GM13977 (cell line): ENCODE results near the gene ZER1.

Experiments used
- DNase-seq: peaks from one replicate; pipeline ENCODE4 v3.0.0; 2012; ENCODE audit warnings: low spot score
- CTCF ChIP-seq: IDR thresholded peaks from 2 replicates; pipeline ENCODE4 v1.5.1; 2012; ENCODE audit warnings: mild to moderate bottlenecking, control low read depth; ENCODE audit not compliant: insufficient read depth; ENCODE audit errors: extremely low read depth, missing control alignments
- in situ Hi-C: fragments of 300-500 bp; cut with MboI; formaldehyde crosslinking; loops from one replicate; pipeline ENCODE4 v1.12.0; 2022; ENCODE audit warnings: low sequenced_read_pairs, low pct_unique_long_range_greater_than_20kb, mixed read lengths, inconsistent platforms; ENCODE audit not compliant: unreplicated experiment

The ZER1 gene

GRCh38 chr9:128743421-128743820, 28.3 kb downstream of the ZER1 start:
- in situ Hi-C loops, result no loop called here
- TF ChIP-seq CTCF, result no peak
- DNase-seq, result no peak

GRCh38 chr9:128742401-128742800, 29.3 kb downstream of the ZER1 start:
- DNase-seq, result no peak
- TF ChIP-seq CTCF, result no peak
- in situ Hi-C loops, result no loop called here

GRCh38 chr9:128735373-128735772, 36.4 kb downstream of the ZER1 start:
- in situ Hi-C loops, result no loop called here
- no peak for DNase-seq
- TF ChIP-seq CTCF, result no peak

GRCh38 chr9:128733256-128733655, 38.5 kb downstream of the ZER1 start:
- peak; percentile 52 for TF ChIP-seq CTCF
- DNase-seq, result no peak
- in situ Hi-C loops, result no loop called here

- no peak for DNase-seq
- no peak for TF ChIP-seq CTCF
- in situ Hi-C loops, result no loop called here
Observed at GRCh38 chr9:128732576-128732975, 39.2 kb downstream of the ZER1 start.

GRCh38 chr9:128731691-128732090, 40.0 kb downstream of the ZER1 start:
- no peak for DNase-seq
- TF ChIP-seq CTCF, result no peak
- in situ Hi-C loops, result no loop called here

- no peak for TF ChIP-seq CTCF
- in situ Hi-C loops, result no loop called here
- no peak for DNase-seq
Observed at GRCh38 chr9:128731093-128731492, 40.6 kb downstream of the ZER1 start.
